ENCODE data around the gene ACD.

The ACD gene

GRCh38 chr16:67676939-67677338 is 16.9 kb upstream of the ACD start:
- ChIA-PET POLR2A (interaction anchor here (1.0 kb wide), 1 partner anchor 43 kb away, joined by 4 read pairs; the partner anchor contains the start of gene GFOD2), CTCF (interaction anchor here (0.7 to 1.5 kb wide), 3 partner anchors 123 to 584 kb away, joined by 3 to 4 read pairs (median 3); no protein-coding TSS in a partner anchor)
- Histone ChIP-seq H3K9me3 (ENCODE audit: control insufficient read depth, insufficient read depth, low read depth, low read length) (no peaks in the 10 kb centered on the region), H3K27ac (ENCODE audit: extremely low read depth, low read depth, low read length) (no peak overlapping the region), H3K36me3 (ENCODE audit: control insufficient read depth in 2 of 2, insufficient read depth in 1 of 2, low read length in 2 of 2) (peaks cover 0 to 26% of the 10 kb centered on the region in 2 experiments; a peak in 1 of 3 replicates), H3K4me1 (ENCODE audit: control insufficient read depth, insufficient read depth, low read length) (0 out of 2 replicates have a peak, but pooled peaks cover 3% of the 10 kb centered on the region), H3K4me3 (ENCODE audit: low read depth, low read length) (no peak overlapping the region)
- TF ChIP-seq ZNF626 (tag by site-specific recombination; IDR thresholded peaks at IDR 0.05): no peak
- TF ChIP-seq ZBTB44 (tag by site-specific recombination; IDR thresholded peaks at IDR 0.05): no peak
- TF ChIP-seq KLF16 (tag by site-specific recombination; IDR thresholded peaks at IDR 0.05): no peak
- TF ChIP-seq ZSCAN30 (tag by site-specific recombination; IDR thresholded peaks at IDR 0.05): no peak
- no peak for TF ChIP-seq ZNF133 (tag by site-specific recombination; IDR thresholded peaks at IDR 0.05)
- no peak for TF ChIP-seq ZNF341 (tag by site-specific recombination; IDR thresholded peaks at IDR 0.05; ENCODE audit: low read depth)
- TF ChIP-seq ZNF266 (tag by site-specific recombination; IDR thresholded peaks at IDR 0.05; ENCODE audit: low read depth): no peak
- no peak for TF ChIP-seq SETDB1 (IDR thresholded peaks at IDR 0.05; ENCODE audit: insufficient read length, low read length)
- no peak for TF ChIP-seq ZNF518A (tag by site-specific recombination; conservative IDR thresholded peaks at IDR 0.05; ENCODE audit: low read depth)
- TF ChIP-seq MYNN (tag by site-specific recombination; IDR thresholded peaks at IDR 0.05; ENCODE audit: borderline replicate concordance): no peak
- no peak for TF ChIP-seq ZNF354C (tag by site-specific recombination; IDR thresholded peaks at IDR 0.05; ENCODE audit: borderline replicate concordance, low read depth)
- TF ChIP-seq ZNF23 (tag by site-specific recombination; IDR thresholded peaks at IDR 0.05; ENCODE audit: borderline replicate concordance): no peak
- no peak for TF ChIP-seq ELK4 (IDR thresholded peaks at IDR 0.05; ENCODE audit: borderline replicate concordance, low read depth, low read length)
- no peak for TF ChIP-seq ZNF664 (tag by site-specific recombination; IDR thresholded peaks at IDR 0.05)
- TF ChIP-seq ZNF146 (tag by site-specific recombination; IDR thresholded peaks at IDR 0.05): no peak
- TF ChIP-seq YY2 (tag by site-specific recombination; IDR thresholded peaks at IDR 0.05): no peak

GRCh38 chr16:67676516-67676915 is 16.5 kb upstream of the ACD start:
- Histone ChIP-seq H3K4me1 (ENCODE audit: control insufficient read depth, insufficient read depth, low read length) (0 out of 2 replicates have a peak, but pooled peaks cover 3% of the 10 kb centered on the region), H3K9me3 (ENCODE audit: control insufficient read depth, insufficient read depth, low read depth, low read length) (no peaks in the 10 kb centered on the region), H3K27ac (ENCODE audit: extremely low read depth, low read depth, low read length) (no peak overlapping the region), H3K4me3 (ENCODE audit: low read depth, low read length) (no peak overlapping the region), H3K36me3 (ENCODE audit: control insufficient read depth in 2 of 2, insufficient read depth in 1 of 2, low read length in 2 of 2) (peaks cover 0 to 23% of the 10 kb centered on the region in 2 experiments; a peak in 1 of 3 replicates)
- POLR2A ChIA-PET: interaction anchor here (1.0 kb wide), 1 partner anchor 43 kb away, joined by 4 read pairs; the partner anchor contains the start of gene GFOD2
- CTCF ChIA-PET: interaction anchor here (0.7 to 1.5 kb wide), 3 partner anchors 124 to 585 kb away, joined by 3 to 4 read pairs (median 3); no protein-coding TSS in a partner anchor
- no peak for TF ChIP-seq YY1 (tag by site-specific recombination; IDR thresholded peaks at IDR 0.05)
- no peak for TF ChIP-seq ZNF223 (tag by site-specific recombination; IDR thresholded peaks at IDR 0.05)
- no peak for TF ChIP-seq ZNF830 (tag by site-specific recombination; IDR thresholded peaks at IDR 0.05; ENCODE audit: low read depth)
- no peak for TF ChIP-seq PRDM6 (tag by site-specific recombination; IDR thresholded peaks at IDR 0.05)
- no peak for TF ChIP-seq HOXC10 (CRISPR knock-in tag; IDR thresholded peaks at IDR 0.05)
- TF ChIP-seq ZNF510 (tag by site-specific recombination; IDR thresholded peaks at IDR 0.05; ENCODE audit: insufficient replicate concordance): no peak
- no peak for TF ChIP-seq ZNF792 (tag by site-specific recombination; IDR thresholded peaks at IDR 0.05)
- TF ChIP-seq ZNF777 (tag by site-specific recombination; IDR thresholded peaks at IDR 0.05; ENCODE audit: borderline replicate concordance): no peak

Data from HEK293 (cell line).